Measurements from ENCODE around the gene NANOS1.

The NANOS1 gene, protein sequence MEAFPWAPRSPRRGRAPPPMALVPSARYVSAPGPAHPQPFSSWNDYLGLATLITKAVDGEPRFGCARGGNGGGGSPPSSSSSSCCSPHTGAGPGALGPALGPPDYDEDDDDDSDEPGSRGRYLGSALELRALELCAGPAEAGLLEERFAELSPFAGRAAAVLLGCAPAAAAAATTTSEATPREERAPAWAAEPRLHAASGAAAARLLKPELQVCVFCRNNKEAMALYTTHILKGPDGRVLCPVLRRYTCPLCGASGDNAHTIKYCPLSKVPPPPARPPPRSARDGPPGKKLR

GRCh38 chr10:119029613-119030420 is at the start of gene NANOS1:
Gene NANOS1, plus strand, starts transcription at chr10:119029714. Its CDS starts 88 bp downstream, at chr10:119029802.
- peak within 1 kb of the TSS; percentile 38 to 54; a peak in 3 of 4 replicates for H3K4me3 ChIP-seq (ENCODE audit: low read depth in 1 of 2, low read length in 2 of 2)
- DNase-seq (peak; percentile 68), ATAC-seq (ENCODE audit: insufficient read depth, low read depth) (peak; percentile 27)
- TF ChIP-seq CTCF (IDR thresholded peaks at IDR 0.05; ENCODE audit: borderline replicate concordance, extremely low read depth, low read length, poor library complexity, severe bottlenecking) = no peak
- TF ChIP-seq EZH2 (IDR thresholded peaks at IDR 0.05; ENCODE audit: borderline replicate concordance, low read depth, low read length, severe bottlenecking) = no peak
- peaks cover 52% of the 10 kb centered on the region for H3K4me1 ChIP-seq (ENCODE audit: insufficient read depth, low read length)
- no peaks in the 10 kb centered on the region for H3K9me3 ChIP-seq (ENCODE audit: insufficient read depth, low read length, severe bottlenecking)
- peaks cover 35% of the 10 kb centered on the region for H3K36me3 ChIP-seq (ENCODE audit: insufficient read depth, low read length)
- H3K9ac ChIP-seq (ENCODE audit: low read depth, low read length) = peak within 1 kb of the TSS; percentile 71
- peaks cover 39% of the 10 kb centered on the region for H3K79me2 ChIP-seq (ENCODE audit: insufficient read depth, low read length)
- peak within 1 kb of the TSS; percentile 65 for H3K4me2 ChIP-seq (ENCODE audit: insufficient read depth, low read length)
- H3K27me3 ChIP-seq (ENCODE audit: insufficient read depth, low read length, poor library complexity) = no peaks in the 10 kb centered on the region
- H3K27ac ChIP-seq (ENCODE audit: low read length) = peak within 1 kb of the TSS; percentile 53
- H2AFZ ChIP-seq (ENCODE audit: low read depth, low read length) = peak within 1 kb of the TSS; percentile 64
- H4K20me1 ChIP-seq (ENCODE audit: insufficient read depth, low read length) = peaks cover 30% of the 10 kb centered on the region; the same call in 1 of the 2 replicates

DNA sequence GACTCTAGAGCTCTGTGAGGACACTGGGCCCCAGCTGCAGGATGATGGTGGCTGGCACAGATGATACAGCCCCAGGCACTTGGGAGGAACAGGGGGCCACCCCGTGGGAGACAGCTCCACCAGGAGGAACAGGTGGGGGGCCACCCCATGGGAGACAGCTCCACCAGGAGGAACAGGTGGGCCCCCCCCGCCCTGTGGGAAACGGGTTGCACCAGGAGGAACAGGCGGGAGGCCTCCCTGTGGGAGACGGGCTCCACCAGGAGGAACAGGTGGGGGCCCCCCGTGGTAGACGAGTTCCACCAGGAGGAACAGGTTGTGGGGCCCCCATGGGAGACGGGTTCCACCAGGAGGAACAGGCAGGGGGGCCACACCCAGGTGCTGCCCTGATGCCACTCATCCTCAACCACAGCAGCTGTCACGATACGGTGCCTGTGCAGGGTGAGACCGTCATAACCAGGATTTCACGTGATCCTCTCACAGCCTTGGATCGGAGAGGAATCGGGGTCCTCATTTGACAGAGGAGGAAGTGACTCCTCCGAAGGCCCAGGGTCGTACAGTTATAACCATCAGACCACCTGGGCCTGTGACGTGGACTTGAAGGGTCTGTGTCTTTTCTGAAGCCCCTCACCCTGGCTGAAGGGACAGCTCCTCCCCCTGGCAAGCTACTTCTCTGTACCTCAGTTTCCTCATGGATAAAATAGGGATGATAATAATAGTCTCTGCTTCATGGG is 49.2 kb upstream of the NANOS1 start:
- no peaks in the 10 kb centered on the region for H3K4me1 ChIP-seq (ENCODE audit: insufficient read depth, low read length)
- no peak overlapping the region for H3K4me3 ChIP-seq (ENCODE audit: low read depth in 1 of 2, low read length in 2 of 2)
- H4K20me1 ChIP-seq (ENCODE audit: insufficient read depth, low read length) = no peaks in the 10 kb centered on the region
- no peak overlapping the region for H2AFZ ChIP-seq (ENCODE audit: low read depth, low read length)
- H3K79me2 ChIP-seq (ENCODE audit: insufficient read depth, low read length) = no peaks in the 10 kb centered on the region
- no peak overlapping the region for H3K4me2 ChIP-seq (ENCODE audit: insufficient read depth, low read length)
- H3K36me3 ChIP-seq (ENCODE audit: insufficient read depth, low read length) = no peaks in the 10 kb centered on the region
- no peak for TF ChIP-seq EZH2 (IDR thresholded peaks at IDR 0.05; ENCODE audit: borderline replicate concordance, low read depth, low read length, severe bottlenecking)
- TF ChIP-seq CTCF (IDR thresholded peaks at IDR 0.05; ENCODE audit: borderline replicate concordance, extremely low read depth, low read length, poor library complexity, severe bottlenecking) = no peak
- no peaks in the 10 kb centered on the region for H3K27me3 ChIP-seq (ENCODE audit: insufficient read depth, low read length, poor library complexity)
- peaks cover 3% of the 10 kb centered on the region for H3K9me3 ChIP-seq (ENCODE audit: insufficient read depth, low read length, severe bottlenecking)
- peak; percentile 13 for DNase-seq
- no peak; the same call in 2 of the 3 replicates for ATAC-seq (ENCODE audit: insufficient read depth, low read depth)
- H3K9ac ChIP-seq (ENCODE audit: low read depth, low read length) = no peak overlapping the region
- no peak overlapping the region for H3K27ac ChIP-seq (ENCODE audit: low read length)

GRCh38 chr10:118980870-118981269 is 48.6 kb upstream of the NANOS1 start:
- TF ChIP-seq EZH2 (IDR thresholded peaks at IDR 0.05; ENCODE audit: borderline replicate concordance, low read depth, low read length, severe bottlenecking) (no peak), CTCF (IDR thresholded peaks at IDR 0.05; ENCODE audit: borderline replicate concordance, extremely low read depth, low read length, poor library complexity, severe bottlenecking) (no peak)
- Histone ChIP-seq H3K4me3 (ENCODE audit: low read depth in 1 of 2, low read length in 2 of 2) (no peak overlapping the region), H3K4me2 (ENCODE audit: insufficient read depth, low read length) (no peak overlapping the region), H3K4me1 (ENCODE audit: insufficient read depth, low read length) (no peaks in the 10 kb centered on the region), H3K27me3 (ENCODE audit: insufficient read depth, low read length, poor library complexity) (no peaks in the 10 kb centered on the region), H2AFZ (ENCODE audit: low read depth, low read length) (no peak overlapping the region), H3K9ac (ENCODE audit: low read depth, low read length) (no peak overlapping the region), H3K79me2 (ENCODE audit: insufficient read depth, low read length) (no peaks in the 10 kb centered on the region), H3K9me3 (ENCODE audit: insufficient read depth, low read length, severe bottlenecking) (peaks cover 8% of the 10 kb centered on the region), H3K36me3 (ENCODE audit: insufficient read depth, low read length) (no peaks in the 10 kb centered on the region), H4K20me1 (ENCODE audit: insufficient read depth, low read length) (no peaks in the 10 kb centered on the region), H3K27ac (ENCODE audit: low read length) (no peak overlapping the region)
- ATAC-seq (ENCODE audit: insufficient read depth, low read depth) (no peak), DNase-seq (no peak)

Data from DND-41 (cell line).